ENCODE data around the gene DND1. TPM values are rescaled to one million over a fixed set of nuclear protein-coding genes. Genes with fewer than 3 reads are reported as not detected.
"Not testable (repeated sequence)": the region's sequence is repeated elsewhere in the genome, so short reads cannot be mapped to it uniquely, and the experiment has no call there.

The DND1 gene
- total RNA-seq, 1 experiment from 2014 or later, result 1.8 TPM

- TF ChIP-seq REST (IDR thresholded peaks at IDR 0.05; ENCODE audit: insufficient read depth in 1 of 2, low read depth in 2 of 2, low read length in 1 of 2), result no peak
- TF ChIP-seq SIN3A (IDR thresholded peaks at IDR 0.05; ENCODE audit: borderline replicate concordance, insufficient read depth, low read depth, low read length), result peak; percentile 35; the same call in 1 of the 2 replicates
- no peak for TF ChIP-seq TCF7L2 (IDR thresholded peaks at IDR 0.05; ENCODE audit: low read depth, low read length)
- peak; percentile 81 for TF ChIP-seq POLR2AphosphoS5 (IDR thresholded peaks at IDR 0.05; ENCODE audit: low read depth, low read length)
- peak; percentile 87 for TF ChIP-seq CTCF (IDR thresholded peaks at IDR 0.05)
- in situ Hi-C loops (cut with HindIII; ENCODE audit: low pct_unique_long_range_greater_than_20kb, low sequenced_read_pairs), result no loop called here
- Histone ChIP-seq H3K9me3 (ENCODE audit: control insufficient read depth, insufficient read depth, low read depth, low read length) (no peaks in the 10 kb centered on the region), H3K36me3 (ENCODE audit: control insufficient read depth, insufficient read depth, low read length) (0 out of 2 replicates have a peak, but pooled peaks cover 4% of the 10 kb centered on the region), H3K4me3 (ENCODE audit: low read depth in 2 of 2, low read length in 2 of 2) (peak within 1 kb of the TSS; percentile 84 to 86), H3K27me3 (ENCODE audit: control insufficient read depth, insufficient read depth, low read length) (no peaks in the 10 kb centered on the region), H3K4me1 (ENCODE audit: control insufficient read depth, insufficient read depth, low read length) (0 out of 2 replicates have a peak, but pooled peaks cover 5% of the 10 kb centered on the region), H3K27ac (ENCODE audit: low read length) (peak within 1 kb of the TSS; percentile 92)
- peak; percentile 86 for DNase-seq (ENCODE audit: low read depth, low spot score)
- peak; percentile 98 for ATAC-seq
- intact Hi-C loops (cut with micrococcal nuclease; ENCODE audit: unreplicated experiment), result loop anchor here (5.0 kb wide), 2 partner anchors 62 to 77 kb away; partner anchors contain the start of genes APBB3 and SLC35A4
- ChIA-PET CTCF (interaction anchor here (1.0 kb wide), 1 partner anchor 92 kb away, joined by 3 read pairs; the partner anchor contains the start of gene EIF4EBP3), POLR2A (interaction anchor here (0.7 kb wide), 1 partner anchor 8 kb away, joined by 3 read pairs; the partner anchor contains the start of genes IK and NDUFA2)
- BruUV-seq (replicated peaks), result no TSS peak
Measured at GRCh38 chr5:140639148-140639981, 34.0 kb downstream of the DND1 start, which contains the start of gene TMCO6. TSS of gene TMCO6 (plus strand) at chr5:140639451. CDS start at chr5:140639528, 77 bp downstream.

- peak overlapping the region; percentile 92 for H3K27ac ChIP-seq (ENCODE audit: low read length)
- H3K9me3 ChIP-seq (ENCODE audit: control insufficient read depth, insufficient read depth, low read depth, low read length); H3K4me1 ChIP-seq (ENCODE audit: control insufficient read depth, insufficient read depth, low read length); ATAC-seq; DNase-seq (ENCODE audit: low read depth, low spot score); H3K27me3 ChIP-seq (ENCODE audit: control insufficient read depth, insufficient read depth, low read length); in situ Hi-C loops (cut with HindIII; ENCODE audit: low pct_unique_long_range_greater_than_20kb, low sequenced_read_pairs); H3K36me3 ChIP-seq (ENCODE audit: control insufficient read depth, insufficient read depth, low read length); BruUV-seq (replicated peaks): not testable (repeated sequence)
- POLR2A ChIA-PET, result interaction anchor here (0.5 to 0.7 kb wide), 2 partner anchors 9 to 26 kb away, joined by 3 to 6 read pairs; partner anchors contain the start of genes IK and NDUFA2
- CTCF ChIA-PET, result interaction anchor here (1.0 kb wide), 1 partner anchor 92 kb away, joined by 3 read pairs; the partner anchor contains the start of gene EIF4EBP3
- peak overlapping the region; percentile 84 to 86 for H3K4me3 ChIP-seq (ENCODE audit: low read depth in 2 of 2, low read length in 2 of 2)
- intact Hi-C loops (cut with micrococcal nuclease; ENCODE audit: unreplicated experiment), result loop anchor here (5.0 kb wide), 2 partner anchors 62 to 77 kb away; partner anchors contain the start of genes APBB3 and SLC35A4
Measured at GRCh38 chr5:140638898-140639147, 34.6 kb downstream of the DND1 start.
